HepG2 (cell line): ENCODE results near the gene RUSC1. TPM values are rescaled to one million over a fixed set of nuclear protein-coding genes. Genes with fewer than 3 reads are reported as not detected.
A peak's percentile ranks its signal among the peaks of the same experiment; 100 is the strongest.

Source experiments
- BRD4 ChIP-seq: sonication (generic); formaldehyde crosslinking; IDR thresholded peaks from 2 replicates; pipeline ENCODE4 v1.4.0; 2020; ENCODE audit warnings: missing genetic modification reagents
- CBX1 ChIP-seq: IDR thresholded peaks from one replicate; pipeline ENCODE4 v1.6.1; 2016; ENCODE audit warnings: antibody characterized with exemption, low read depth
- CREB3 ChIP-seq: sonication (generic); formaldehyde crosslinking; IDR thresholded peaks from 2 replicates; pipeline ENCODE4 v1.5.0; 2020; ENCODE audit warnings: missing genetic modification reagents
- FOXP4 ChIP-seq: sonication (generic); formaldehyde crosslinking; IDR thresholded peaks from 2 replicates; pipeline ENCODE4 v1.4.0; 2020; ENCODE audit warnings: missing genetic modification reagents
- HNRNPLL ChIP-seq: fragments of 200-400 bp; formaldehyde crosslinking; IDR thresholded peaks from 2 replicates; pipeline ENCODE4 v1.6.1; 2017; ENCODE audit warnings: mild to moderate bottlenecking, low read depth, low read length; ENCODE audit not compliant: poor library complexity, severe bottlenecking
- HOXA3 ChIP-seq: sonication (generic); formaldehyde crosslinking; IDR thresholded peaks from 2 replicates; pipeline ENCODE4 v1.5.0; 2020; ENCODE audit warnings: missing genetic modification reagents
- KLF12 ChIP-seq: sonication (generic); formaldehyde crosslinking; IDR thresholded peaks from 2 replicates; pipeline ENCODE4 v1.4.0; 2020; ENCODE audit warnings: missing genetic modification reagents, borderline replicate concordance
- MATR3 ChIP-seq: sonication (generic); formaldehyde crosslinking; IDR thresholded peaks from 2 replicates; pipeline ENCODE4 v1.4.0; 2020; ENCODE audit warnings: missing genetic modification reagents
- NCOA5 ChIP-seq: sonication (generic); formaldehyde crosslinking; IDR thresholded peaks from 2 replicates; pipeline ENCODE4 v1.4.0; 2020; ENCODE audit warnings: missing genetic modification reagents
- NFE2 ChIP-seq: sonication (generic); formaldehyde crosslinking; IDR thresholded peaks from 2 replicates; pipeline ENCODE4 v1.4.0; 2020; ENCODE audit warnings: missing genetic modification reagents
- PCBP1 ChIP-seq: fragments of 200-400 bp; formaldehyde crosslinking; IDR thresholded peaks from 2 replicates; pipeline ENCODE4 v1.6.1; 2017; ENCODE audit warnings: mild to moderate bottlenecking, low read depth, low read length, borderline replicate concordance
- PITX1 ChIP-seq: sonication (generic); formaldehyde crosslinking; IDR thresholded peaks from 2 replicates; pipeline ENCODE4 v1.5.1; 2020; ENCODE audit warnings: mild to moderate bottlenecking, missing genetic modification reagents
- PLSCR1 ChIP-seq: sonication (generic); formaldehyde crosslinking; IDR thresholded peaks from 2 replicates; pipeline ENCODE4 v1.5.0; 2020; ENCODE audit warnings: missing genetic modification reagents, mild to moderate bottlenecking, borderline replicate concordance
- RARA ChIP-seq: IDR thresholded peaks from 2 replicates; pipeline ENCODE4 v1.6.1; 2016; ENCODE audit warnings: missing genetic modification reagents, missing compliant biosample characterization
- SMC3 ChIP-seq: IDR thresholded peaks from 2 replicates; pipeline ENCODE4 v1.6.1; 2011; ENCODE audit warnings: low read length, improper control_type of control experiment
- XBP1 ChIP-seq: sonication (generic); formaldehyde crosslinking; IDR thresholded peaks from 2 replicates; pipeline ENCODE4 v1.5.0; 2020; ENCODE audit warnings: missing genetic modification reagents
- ZBTB20 ChIP-seq: sonication (generic); formaldehyde crosslinking; IDR thresholded peaks from 2 replicates; pipeline ENCODE4 v1.8.1; 2023; ENCODE audit warnings: missing genetic modification reagents, low read depth, mild to moderate bottlenecking, borderline replicate concordance
- ZNF207 ChIP-seq: fragments of 450-650 bp; IDR thresholded peaks from 2 replicates; pipeline ENCODE4 v1.6.1; 2016; ENCODE audit warnings: antibody characterized with exemption, borderline replicate concordance
- ZNF232 ChIP-seq: sonication (generic); formaldehyde crosslinking; IDR thresholded peaks from 2 replicates; pipeline ENCODE4 v1.4.0; 2020; ENCODE audit warnings: missing genetic modification reagents, borderline replicate concordance
- ZNF263 ChIP-seq: sonication (generic); formaldehyde crosslinking; IDR thresholded peaks from 2 replicates; pipeline ENCODE4 v1.4.0; 2020; ENCODE audit warnings: missing genetic modification reagents
- ZNF446 ChIP-seq: sonication (generic); formaldehyde crosslinking; IDR thresholded peaks from 2 replicates; pipeline ENCODE4 v1.5.0; 2020; ENCODE audit warnings: mild to moderate bottlenecking, missing genetic modification reagents
- ZNF569 ChIP-seq: sonication (generic); formaldehyde crosslinking; IDR thresholded peaks from 2 replicates; pipeline ENCODE4 v1.5.0; 2020; ENCODE audit warnings: mild to moderate bottlenecking, missing genetic modification reagents, moderate library complexity, borderline replicate concordance
- ZNF768 ChIP-seq: sonication (generic); formaldehyde crosslinking; IDR thresholded peaks from 2 replicates; pipeline ENCODE4 v1.4.0; 2020; ENCODE audit warnings: missing genetic modification reagents
- ZNF850 ChIP-seq: sonication (generic); formaldehyde crosslinking; conservative IDR thresholded peaks from 2 replicates; pipeline ENCODE4 v1.9.0; 2021; ENCODE audit warnings: mild to moderate bottlenecking, missing genetic modification reagents
- polyA plus RNA-seq, 8 experiments: library from polyadenylated mRNA; depleted of rRNA in 3 of 8; stranded (reverse) in 7 of 8; unstranded in 1 of 8; fragments of >200 nt; fragmentation: Illumina TruSeq in 4 of 8; extraction: Trizol in 4 of 8; gene quantifications; 2 replicates each; pipeline versions ENCODE4 v1.2.1 to v1.2.3, GENCODE V29; 2011 to 2016; ENCODE audit warnings: low read depth in 4 of 8, missing spikeins in 1 of 8, mixed read lengths in 1 of 8; ENCODE audit not compliant: insufficient read depth in 1 of 8
- total RNA-seq, 5 experiments: library from RNA; depleted of rRNA; stranded (reverse); fragments of >200 nt; fragmentation: Illumina TruSeq; extraction: Trizol; gene quantifications; 2 replicates each; pipeline ENCODE4 v1.2.3, GENCODE V29; 2016; ENCODE audit warnings: low read depth in 1 of 5

The RUSC1 gene
- total and polyA plus RNA-seq, 2 of the 13 experiments (the other 11 are each of a cell fraction or from before 2014, with no cell fraction given): 18.7 to 20.4 TPM

GRCh38 chr1:155300553-155301329, 20.0 kb upstream of the RUSC1 start (continued):
- TF ChIP-seq FOXP4 (CRISPR knock-in tag) (0 out of 2 replicates have a peak, but pooled peaks have one; percentile 40), ZNF232 (CRISPR knock-in tag) (peak; percentile 95), MATR3 (CRISPR knock-in tag) (no peak), KLF12 (0 out of 2 replicates have a peak, but pooled peaks have one; percentile 42), ZNF263 (CRISPR knock-in tag) (peak; percentile 70), PCBP1 (no peak), PITX1 (CRISPR knock-in tag) (peak; percentile 85), HOXA3 (peak; percentile 87), ZNF768 (peak; percentile 49; the same call in 1 of the 2 replicates), PLSCR1 (CRISPR knock-in tag) (no peak), NCOA5 (CRISPR knock-in tag) (no peak), ZNF850 (0 out of 2 replicates have a peak, but pooled peaks have one; percentile 60), CBX1 (no peak), ZNF446 (CRISPR knock-in tag) (no peak), HNRNPLL (no peak), NFE2 (CRISPR knock-in tag) (no peak), ZNF207 (no peak), ZBTB20 (CRISPR knock-in tag) (peak; percentile 83; the same call in 1 of the 2 replicates), XBP1 (CRISPR knock-in tag) (0 out of 2 replicates have a peak, but pooled peaks have one; percentile 57), BRD4 (CRISPR knock-in tag) (peak; percentile 76; the same call in 1 of the 2 replicates), RARA (CRISPR knock-in tag) (peak; percentile 65), SMC3 (no peak), ZNF569 (CRISPR knock-in tag) (no peak), CREB3 (CRISPR knock-in tag) (0 out of 2 replicates have a peak, but pooled peaks have one; percentile 56)
